Activated CD4-positive, alpha-beta memory T cell treated with anti-CD3 and anti-CD28 coated beads, Interleukin-2, amount 10 ng/mL, durations not matched to agents 7 days and 5 days (primary cell): Measurements from ENCODE around the gene ISM1. TPM values are rescaled to one million over a fixed set of nuclear protein-coding genes. Genes with fewer than 3 reads are reported as not detected.

Source experiments
- CTCF ChIA-PET: fragments of 350-600 bp; sonication (Branson Sonifier 250); formaldehyde crosslinking; loops from one replicate; lab custom pipeline; 2021; ENCODE audit warnings: antibody characterized with exemption, inconsistent platforms; lab: Charles Lee
- POLR2A ChIA-PET: fragments of 350-600 bp; sonication (Branson Sonifier 250); formaldehyde crosslinking; loops from one replicate; lab custom pipeline; 2021; ENCODE audit warnings: antibody characterized with exemption; lab: Charles Lee
- DNase-seq: peaks from one replicate; pipeline ENCODE4 v3.0.0-alpha.2; 2020
- H3K27ac Mint-ChIP-seq: one replicate; pipeline ENCODE4 v1.8.0; 2021; ENCODE audit warnings: mild to moderate bottlenecking, mixed read lengths
- H3K27me3 Mint-ChIP-seq: one replicate; pipeline ENCODE4 v1.8.0; 2021; ENCODE audit warnings: mixed read lengths
- H3K36me3 Mint-ChIP-seq: one replicate; pipeline ENCODE4 v1.8.0; 2021; ENCODE audit warnings: low read depth, mixed read lengths
- H3K4me1 Mint-ChIP-seq: one replicate; pipeline ENCODE4 v1.8.0; 2021; ENCODE audit warnings: mixed read lengths
- H3K4me3 Mint-ChIP-seq: one replicate; pipeline ENCODE4 v1.8.0; 2021; ENCODE audit warnings: mild to moderate bottlenecking, mixed read lengths
- H3K9me3 Mint-ChIP-seq: one replicate; pipeline ENCODE4 v1.8.0; 2021; ENCODE audit warnings: mixed read lengths
- total RNA-seq, 2 experiments: library from RNA; stranded (reverse); gene quantifications; one replicate each; pipeline ENCODE4 v1.2.3, GENCODE V29; 2021

ISM1 gene
- total RNA-seq, 2 experiments from 2014 or later: not detected

DNA sequence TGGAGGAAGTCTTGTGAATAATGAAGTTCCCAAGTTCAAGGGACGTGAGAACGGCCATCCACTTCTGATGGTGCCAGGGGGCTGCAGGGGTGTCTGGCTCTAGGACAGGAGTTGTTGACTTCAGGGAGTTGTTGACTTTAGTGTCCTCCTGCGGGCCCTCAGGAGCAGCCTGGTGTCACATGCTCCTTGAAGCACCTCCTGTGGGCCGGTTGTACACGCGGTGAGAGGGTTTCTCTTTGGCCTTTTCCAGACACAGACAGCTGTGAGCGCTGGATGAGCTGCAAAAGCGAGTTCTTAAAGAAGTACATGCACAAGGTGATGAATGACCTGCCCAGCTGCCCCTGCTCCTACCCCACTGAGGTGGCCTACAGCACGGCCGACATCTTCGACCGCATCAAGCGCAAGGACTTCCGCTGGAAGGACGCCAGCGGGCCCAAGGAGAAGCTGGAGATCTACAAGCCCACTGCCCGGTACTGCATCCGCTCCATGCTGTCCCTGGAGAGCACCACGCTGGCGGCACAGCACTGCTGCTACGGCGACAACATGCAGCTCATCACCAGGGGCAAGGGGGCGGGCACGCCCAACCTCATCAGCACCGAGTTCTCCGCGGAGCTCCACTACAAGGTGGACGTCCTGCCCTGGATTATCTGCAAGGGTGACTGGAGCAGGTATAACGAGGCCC lies 77.8 kb downstream of the ISM1 start:
- DNase-seq: no peak
- Mint-ChIP-seq H3K27ac (no peak overlapping the region), H3K4me3 (no peak overlapping the region), H3K4me1 (no peaks in the 10 kb centered on the region), H3K36me3 (no peaks in the 10 kb centered on the region), H3K9me3 (no peaks in the 10 kb centered on the region), H3K27me3 (no peaks in the 10 kb centered on the region)
- CTCF ChIA-PET: no interaction called here
- POLR2A ChIA-PET: no interaction called here

DNA sequence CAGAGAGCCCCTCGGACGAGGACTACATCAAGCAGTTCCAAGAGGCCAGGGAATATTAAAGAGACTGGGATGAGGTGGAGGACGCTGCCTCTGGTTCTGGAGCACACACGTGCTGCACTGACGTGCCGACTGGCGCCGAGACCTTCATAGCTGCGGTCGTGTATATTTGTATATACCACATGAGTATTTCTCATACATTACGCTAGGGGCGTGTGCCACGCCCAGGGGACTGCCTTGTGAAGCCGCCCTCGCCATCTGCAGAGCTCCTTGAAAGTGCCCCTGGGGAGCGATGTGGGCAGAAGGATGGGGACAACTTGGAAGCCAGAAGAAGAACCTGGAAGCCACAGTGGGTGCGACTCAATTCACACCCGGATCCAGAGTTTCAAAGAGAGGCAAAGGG lies 78.3 kb downstream of the ISM1 start:
- H3K27ac Mint-ChIP-seq: no peak overlapping the region
- POLR2A ChIA-PET: no interaction called here

DNA sequence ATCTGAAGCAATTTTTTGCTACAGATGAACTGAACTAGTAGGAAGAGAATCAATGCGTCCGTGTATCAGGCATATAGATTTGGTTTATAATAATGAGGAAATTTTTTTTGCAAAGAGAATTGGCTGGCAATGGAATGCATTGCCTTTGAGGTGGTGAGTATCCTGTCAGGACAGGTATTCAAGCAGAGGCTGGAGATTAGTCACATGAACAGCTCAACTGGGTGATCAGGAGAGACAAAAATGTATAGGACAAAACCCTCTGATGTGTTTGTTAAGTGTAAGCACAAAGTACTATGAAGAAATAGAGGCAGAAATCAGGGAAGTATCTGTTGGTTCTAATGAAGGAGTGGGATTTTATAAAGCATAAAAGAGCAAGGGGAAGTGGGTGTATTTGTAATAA lies 80.5 kb downstream of the ISM1 start:
- H3K4me1 Mint-ChIP-seq: no peaks in the 10 kb centered on the region
- ChIA-PET POLR2A (no interaction called here), CTCF (interaction anchor here (1.1 to 3.4 kb wide), 4 partner anchors 181 to 471 kb away, joined by 3 to 13 read pairs (median 7); no protein-coding TSS in a partner anchor)
- H3K9me3 Mint-ChIP-seq: no peaks in the 10 kb centered on the region
- H3K27me3 Mint-ChIP-seq: no peaks in the 10 kb centered on the region
- H3K27ac Mint-ChIP-seq: no peak overlapping the region
- no peak for DNase-seq
- no peaks in the 10 kb centered on the region for H3K36me3 Mint-ChIP-seq
- H3K4me3 Mint-ChIP-seq: no peak overlapping the region

More for the DNA sequence above, 78.3 kb downstream of the ISM1 start:
- Mint-ChIP-seq H3K4me1 (no peaks in the 10 kb centered on the region), H3K4me3 (no peak overlapping the region), H3K36me3 (no peaks in the 10 kb centered on the region), H3K27me3 (no peaks in the 10 kb centered on the region), H3K9me3 (no peaks in the 10 kb centered on the region)
- DNase-seq: no peak
- CTCF ChIA-PET: no interaction called here

DNA sequence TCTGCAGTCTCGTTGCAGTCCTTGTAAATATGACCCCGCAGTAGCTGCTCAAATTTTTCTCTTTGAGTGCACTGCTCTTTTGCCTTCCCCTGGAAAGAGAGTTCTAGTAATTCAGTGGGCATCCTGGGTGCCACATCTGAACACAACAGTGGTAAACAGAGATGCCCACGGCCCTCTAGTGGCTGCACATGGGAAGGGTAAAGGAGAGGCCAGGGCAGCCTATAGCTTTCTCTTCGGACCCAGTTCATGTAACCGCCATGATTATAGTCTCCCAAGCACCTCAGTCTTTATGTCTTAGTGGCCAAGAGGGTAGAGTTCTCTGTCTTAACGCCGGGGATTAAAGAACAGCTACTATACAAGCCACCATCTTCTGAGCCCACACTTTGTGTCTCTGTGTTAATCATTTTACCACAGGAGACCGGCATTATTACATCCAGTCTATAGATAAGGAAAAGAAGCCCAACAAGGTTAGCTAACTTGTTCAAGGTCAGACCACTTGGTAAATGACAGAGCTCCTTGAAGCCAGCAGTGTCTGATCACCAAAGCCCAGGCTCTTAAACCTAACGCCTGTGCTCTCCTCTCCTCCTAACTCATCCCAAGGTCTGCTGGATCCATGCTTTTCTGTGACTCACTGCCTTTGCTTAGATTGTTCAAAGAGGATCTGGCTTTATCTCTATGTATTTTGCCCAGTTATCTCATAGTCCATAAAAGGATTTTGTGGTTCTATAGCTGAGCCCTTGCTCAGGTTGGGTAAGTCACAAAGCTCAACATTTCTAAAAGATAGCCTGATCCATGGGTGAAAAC lies 81.8 kb downstream of the ISM1 start:
- DNase-seq: peak; percentile 45
- Mint-ChIP-seq H3K4me3 (no peak overlapping the region), H3K9me3 (no peaks in the 10 kb centered on the region), H3K36me3 (no peaks in the 10 kb centered on the region), H3K4me1 (no peaks in the 10 kb centered on the region), H3K27me3 (peaks cover 3% of the 10 kb centered on the region), H3K27ac (no peak overlapping the region)
- ChIA-PET CTCF (interaction anchor here (0.6 to 3.4 kb wide), 14 partner anchors 8 to 469 kb away, joined by 3 to 13 read pairs (median 3); no protein-coding TSS in a partner anchor), POLR2A (interaction anchor here (0.6 kb wide), 1 partner anchor 150 kb away, joined by 3 read pairs; no protein-coding TSS in a partner anchor)

DNA sequence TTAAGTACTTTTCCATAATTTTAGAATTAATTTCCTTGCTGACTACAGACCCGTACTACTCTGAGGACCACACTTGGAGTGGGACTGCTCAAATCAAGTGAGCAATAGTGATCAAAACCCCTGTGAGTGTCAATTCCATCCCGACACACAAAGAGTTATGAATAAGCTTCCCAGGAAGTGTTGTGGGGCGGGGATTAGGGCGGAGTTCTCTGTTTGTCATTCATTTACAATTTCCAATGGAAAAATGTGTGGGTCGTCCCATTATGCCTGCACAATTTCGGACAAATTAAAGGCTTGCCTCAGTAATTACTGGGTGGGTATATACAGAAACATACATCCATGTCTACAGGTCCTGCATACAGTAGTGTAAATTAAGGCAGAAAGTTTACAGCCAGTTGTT lies 84.2 kb downstream of the ISM1 start:
- no peaks in the 10 kb centered on the region for H3K4me1 Mint-ChIP-seq
- no peaks in the 10 kb centered on the region for H3K9me3 Mint-ChIP-seq
- no peak overlapping the region for H3K4me3 Mint-ChIP-seq
- CTCF ChIA-PET: interaction anchor here (1.9 kb wide), 1 partner anchor 188 kb away, joined by 4 read pairs; no protein-coding TSS in a partner anchor
- no peak for DNase-seq
- POLR2A ChIA-PET: no interaction called here
- H3K27ac Mint-ChIP-seq: no peak overlapping the region
- H3K27me3 Mint-ChIP-seq: peaks cover 3% of the 10 kb centered on the region
- no peaks in the 10 kb centered on the region for H3K36me3 Mint-ChIP-seq

DNA sequence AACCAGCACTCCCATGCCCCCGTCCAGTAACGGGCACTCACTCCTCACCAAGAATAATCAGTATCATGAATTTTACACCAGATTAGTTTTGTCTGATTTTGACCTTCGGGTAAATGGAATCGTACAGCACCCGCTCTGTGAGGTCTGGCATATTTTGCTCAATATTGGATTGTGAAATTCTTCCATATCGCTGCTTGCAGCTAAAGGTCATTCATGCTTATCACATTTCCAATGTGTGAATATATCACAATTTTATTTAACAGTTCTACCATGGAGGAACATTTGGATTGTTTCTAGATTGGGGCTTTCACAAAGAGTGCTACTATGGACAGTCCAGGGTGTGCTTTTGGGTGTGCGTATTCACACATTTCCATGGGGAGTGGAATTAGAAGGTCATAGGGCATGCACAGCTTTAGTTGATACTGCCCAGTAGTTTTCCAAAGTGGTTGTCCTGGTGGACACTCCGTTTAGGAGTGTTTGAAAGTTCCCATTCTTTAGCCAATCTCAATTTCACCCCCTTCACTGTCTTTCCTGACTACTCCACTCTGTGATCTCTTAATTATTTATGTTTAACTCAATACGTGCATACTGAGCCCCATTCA lies 86.6 kb downstream of the ISM1 start:
- no peak overlapping the region for H3K4me3 Mint-ChIP-seq

DNA sequence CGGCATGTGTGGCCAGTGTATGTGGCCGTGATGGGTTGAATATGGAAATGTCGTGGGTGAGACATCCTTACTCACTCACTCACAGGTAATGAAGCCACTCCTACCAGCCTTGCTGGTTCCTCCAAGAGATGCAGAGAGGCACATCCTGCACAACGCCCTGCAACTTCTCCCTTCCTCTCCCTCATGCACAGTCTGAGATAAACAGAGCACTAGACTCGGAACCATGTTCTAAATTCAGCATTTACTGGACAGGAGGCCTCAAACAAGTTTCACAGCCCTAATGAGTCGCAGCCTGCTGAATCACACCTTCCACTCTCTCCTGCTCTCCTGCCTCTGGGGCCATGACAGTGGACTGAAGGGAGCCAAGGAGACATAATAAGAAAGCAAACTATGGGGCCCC lies 91.2 kb downstream of the ISM1 start:
- POLR2A ChIA-PET: no interaction called here
- Mint-ChIP-seq H3K27me3 (peaks cover 4% of the 10 kb centered on the region), H3K27ac (no peak overlapping the region), H3K4me3 (no peak overlapping the region), H3K4me1 (no peaks in the 10 kb centered on the region), H3K9me3 (no peaks in the 10 kb centered on the region), H3K36me3 (no peaks in the 10 kb centered on the region)
- CTCF ChIA-PET: interaction anchor here (0.6 kb wide), 1 partner anchor 508 kb away, joined by 3 read pairs; no protein-coding TSS in a partner anchor
- no peak for DNase-seq

More for the DNA sequence above, 86.6 kb downstream of the ISM1 start:
- no peaks in the 10 kb centered on the region for H3K36me3 Mint-ChIP-seq
- DNase-seq: no peak
- H3K4me1 Mint-ChIP-seq: no peaks in the 10 kb centered on the region
- CTCF ChIA-PET: no interaction called here
- no peaks in the 10 kb centered on the region for H3K9me3 Mint-ChIP-seq
- POLR2A ChIA-PET: no interaction called here
- peaks cover 5% of the 10 kb centered on the region for H3K27me3 Mint-ChIP-seq
- H3K27ac Mint-ChIP-seq: no peak overlapping the region

DNA sequence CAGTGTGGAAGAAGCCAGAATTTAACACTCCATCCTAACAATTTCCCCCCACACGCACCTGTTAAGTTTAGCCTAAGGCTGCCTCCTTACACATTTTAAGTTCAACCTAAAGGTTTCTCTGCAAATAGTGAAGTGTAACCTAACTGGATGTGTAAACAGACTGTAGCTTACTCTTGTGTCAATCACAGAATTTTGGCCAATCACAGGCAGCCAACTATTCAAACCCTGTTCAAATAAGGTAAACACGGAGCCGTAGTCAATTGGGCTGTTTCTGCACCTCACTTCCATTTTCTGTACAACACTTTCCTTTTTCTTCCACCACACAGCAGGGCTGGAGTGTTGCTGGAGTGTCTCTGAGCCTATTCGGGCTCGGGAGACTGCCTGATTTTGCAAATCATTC lies 92.1 kb downstream of the ISM1 start:
- ChIA-PET POLR2A (no interaction called here), CTCF (no interaction called here)
- no peak overlapping the region for H3K27ac Mint-ChIP-seq
- peaks cover 6% of the 10 kb centered on the region for H3K27me3 Mint-ChIP-seq
- H3K4me3 Mint-ChIP-seq: no peak overlapping the region
- no peaks in the 10 kb centered on the region for H3K36me3 Mint-ChIP-seq
- H3K4me1 Mint-ChIP-seq: no peaks in the 10 kb centered on the region
- no peak for DNase-seq
- no peaks in the 10 kb centered on the region for H3K9me3 Mint-ChIP-seq

DNA sequence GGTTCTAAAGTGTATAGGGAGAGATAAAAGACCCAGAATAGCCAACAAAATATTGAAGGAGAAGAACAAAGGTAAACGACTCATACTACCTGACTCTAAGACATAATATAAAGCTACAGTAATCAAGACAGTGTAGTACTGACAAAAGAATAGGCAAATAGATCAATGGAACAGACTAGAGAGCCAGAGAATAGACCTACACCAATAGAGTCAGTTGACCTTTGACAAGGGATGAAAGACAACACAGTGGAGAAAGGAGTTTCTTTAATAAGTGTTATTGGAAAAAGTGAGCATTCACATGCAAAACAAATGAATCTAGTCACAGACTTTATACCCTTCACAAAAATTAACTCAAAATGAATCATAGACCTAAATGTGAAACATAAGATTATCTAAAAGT lies 96.4 kb downstream of the ISM1 start:
- POLR2A ChIA-PET: no interaction called here
- Mint-ChIP-seq H3K4me1 (no peaks in the 10 kb centered on the region), H3K36me3 (no peaks in the 10 kb centered on the region), H3K4me3 (no peak overlapping the region), H3K9me3 (peaks cover 4% of the 10 kb centered on the region), H3K27me3 (peaks cover 4% of the 10 kb centered on the region), H3K27ac (no peak overlapping the region)
- DNase-seq: no peak
- CTCF ChIA-PET: no interaction called here

DNA sequence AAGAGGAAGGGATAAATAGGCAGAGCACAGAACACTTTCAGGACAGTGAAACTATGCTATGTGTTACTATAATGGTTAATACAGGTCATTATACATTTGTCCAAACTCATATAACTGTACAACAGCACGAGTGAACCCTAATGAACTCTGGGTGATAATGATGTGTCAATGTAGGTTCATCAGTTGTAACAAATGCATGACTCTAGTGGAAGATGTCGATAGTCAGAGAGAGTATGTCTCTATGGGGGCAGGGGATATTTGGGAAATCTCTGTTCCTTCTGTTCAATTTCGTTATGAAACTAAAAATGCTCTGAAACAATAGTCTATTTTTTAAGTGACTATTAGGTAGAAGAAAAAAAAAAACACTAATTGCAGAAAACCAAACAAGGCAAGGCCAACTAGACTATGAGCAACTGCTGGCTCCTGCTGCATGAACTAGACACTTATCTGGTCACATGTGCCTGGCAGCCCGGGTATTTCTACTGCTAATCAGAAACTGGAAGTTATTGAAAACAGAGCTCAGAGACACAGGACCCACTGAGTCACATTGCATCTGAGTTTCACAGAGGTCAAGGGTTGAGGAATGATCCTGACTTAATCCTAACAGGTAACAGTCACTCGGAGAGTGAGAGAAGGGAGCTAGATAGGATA lies 97.9 kb downstream of the ISM1 start:
- H3K9me3 Mint-ChIP-seq: peaks cover 4% of the 10 kb centered on the region
- H3K4me1 Mint-ChIP-seq: no peaks in the 10 kb centered on the region
- H3K27ac Mint-ChIP-seq: no peak overlapping the region
- CTCF ChIA-PET: no interaction called here
- H3K4me3 Mint-ChIP-seq: no peak overlapping the region
- no peaks in the 10 kb centered on the region for H3K36me3 Mint-ChIP-seq
- POLR2A ChIA-PET: no interaction called here
- peaks cover 11% of the 10 kb centered on the region for H3K27me3 Mint-ChIP-seq
- DNase-seq: no peak

DNA sequence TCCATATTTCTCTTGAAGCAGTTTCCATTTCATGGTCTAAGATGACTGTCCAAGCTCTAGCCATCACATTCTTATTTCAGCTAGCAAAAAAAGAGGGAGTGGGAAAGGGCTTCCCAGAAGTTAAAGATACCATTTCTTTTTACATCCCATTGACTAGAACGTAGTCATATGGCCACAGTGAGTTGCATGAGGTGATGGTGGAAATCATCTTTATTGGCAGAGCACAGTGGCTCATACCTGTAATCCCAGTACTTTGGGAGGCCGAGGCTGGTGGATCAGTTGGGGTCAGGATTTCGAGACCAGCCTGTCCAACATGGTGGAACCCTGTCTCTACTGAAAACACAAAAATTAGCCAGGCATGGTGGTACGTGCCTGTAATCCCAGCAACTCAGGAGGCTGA lies 99.6 kb downstream of the ISM1 start:
- CTCF ChIA-PET: interaction anchor here (0.8 kb wide), 1 partner anchor 18 kb away, joined by 3 read pairs; no protein-coding TSS in a partner anchor
- DNase-seq: no peak

DNA sequence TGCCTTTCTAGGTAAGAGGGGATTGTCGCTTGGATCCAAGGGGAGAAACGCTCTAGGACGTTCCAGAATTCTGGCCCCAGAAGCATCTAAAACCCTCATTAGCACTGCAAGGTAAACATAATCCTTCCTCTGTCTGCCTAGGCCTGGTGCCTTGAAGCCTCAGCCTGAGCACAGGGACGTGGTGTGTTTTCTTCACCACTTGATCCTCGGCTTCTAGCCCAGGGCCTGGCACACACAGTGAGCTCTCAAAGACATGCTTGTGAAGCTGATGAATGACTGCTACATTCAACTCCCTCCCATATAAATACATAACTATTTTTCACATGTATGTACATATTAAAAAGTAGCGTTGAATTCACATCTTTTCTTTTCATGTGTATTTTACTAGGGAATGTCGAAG lies 100.3 kb downstream of the ISM1 start:
- CTCF ChIA-PET: no interaction called here
- no peak overlapping the region for H3K4me3 Mint-ChIP-seq

More for the DNA sequence above, 99.6 kb downstream of the ISM1 start:
- no peaks in the 10 kb centered on the region for H3K4me1 Mint-ChIP-seq
- H3K27me3 Mint-ChIP-seq: peaks cover 15% of the 10 kb centered on the region
- no peak overlapping the region for H3K4me3 Mint-ChIP-seq
- H3K36me3 Mint-ChIP-seq: no peaks in the 10 kb centered on the region
- H3K9me3 Mint-ChIP-seq: peaks cover 4% of the 10 kb centered on the region
- H3K27ac Mint-ChIP-seq: no peak overlapping the region
- POLR2A ChIA-PET: no interaction called here

DNA sequence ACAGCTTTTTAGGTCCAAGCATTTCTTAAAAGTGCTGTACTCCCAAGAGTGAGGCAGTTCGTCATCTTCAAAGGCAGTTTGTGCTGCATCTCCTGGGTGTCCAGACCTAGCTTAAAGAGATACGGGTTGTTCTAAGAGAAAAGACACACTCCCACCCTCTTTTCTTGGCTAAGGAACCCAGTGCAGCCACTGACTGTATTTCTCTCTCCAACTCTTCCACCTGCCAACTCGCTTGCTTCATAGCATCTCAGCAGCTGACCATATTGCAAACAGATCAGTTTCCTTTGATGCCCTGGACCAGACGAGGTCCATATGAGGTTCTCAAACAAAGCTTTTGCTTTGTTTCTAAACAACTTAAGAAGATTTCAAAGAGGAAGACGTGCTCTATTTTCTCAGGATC lies 101.1 kb downstream of the ISM1 start:
- Mint-ChIP-seq H3K36me3 (no peaks in the 10 kb centered on the region), H3K4me1 (no peaks in the 10 kb centered on the region), H3K27ac (no peak overlapping the region), H3K27me3 (peaks cover 15% of the 10 kb centered on the region), H3K9me3 (peaks cover 4% of the 10 kb centered on the region), H3K4me3 (no peak overlapping the region)
- POLR2A ChIA-PET: no interaction called here
- CTCF ChIA-PET: no interaction called here
- DNase-seq: no peak

More for the DNA sequence above, 100.3 kb downstream of the ISM1 start:
- no peaks in the 10 kb centered on the region for H3K36me3 Mint-ChIP-seq
- POLR2A ChIA-PET: no interaction called here
- no peak overlapping the region for H3K27ac Mint-ChIP-seq
- DNase-seq: no peak
- no peaks in the 10 kb centered on the region for H3K4me1 Mint-ChIP-seq
- H3K27me3 Mint-ChIP-seq: peaks cover 15% of the 10 kb centered on the region
- H3K9me3 Mint-ChIP-seq: peaks cover 4% of the 10 kb centered on the region
